ENCODE measurements around the gene TMF1.

TMF1 gene, protein sequence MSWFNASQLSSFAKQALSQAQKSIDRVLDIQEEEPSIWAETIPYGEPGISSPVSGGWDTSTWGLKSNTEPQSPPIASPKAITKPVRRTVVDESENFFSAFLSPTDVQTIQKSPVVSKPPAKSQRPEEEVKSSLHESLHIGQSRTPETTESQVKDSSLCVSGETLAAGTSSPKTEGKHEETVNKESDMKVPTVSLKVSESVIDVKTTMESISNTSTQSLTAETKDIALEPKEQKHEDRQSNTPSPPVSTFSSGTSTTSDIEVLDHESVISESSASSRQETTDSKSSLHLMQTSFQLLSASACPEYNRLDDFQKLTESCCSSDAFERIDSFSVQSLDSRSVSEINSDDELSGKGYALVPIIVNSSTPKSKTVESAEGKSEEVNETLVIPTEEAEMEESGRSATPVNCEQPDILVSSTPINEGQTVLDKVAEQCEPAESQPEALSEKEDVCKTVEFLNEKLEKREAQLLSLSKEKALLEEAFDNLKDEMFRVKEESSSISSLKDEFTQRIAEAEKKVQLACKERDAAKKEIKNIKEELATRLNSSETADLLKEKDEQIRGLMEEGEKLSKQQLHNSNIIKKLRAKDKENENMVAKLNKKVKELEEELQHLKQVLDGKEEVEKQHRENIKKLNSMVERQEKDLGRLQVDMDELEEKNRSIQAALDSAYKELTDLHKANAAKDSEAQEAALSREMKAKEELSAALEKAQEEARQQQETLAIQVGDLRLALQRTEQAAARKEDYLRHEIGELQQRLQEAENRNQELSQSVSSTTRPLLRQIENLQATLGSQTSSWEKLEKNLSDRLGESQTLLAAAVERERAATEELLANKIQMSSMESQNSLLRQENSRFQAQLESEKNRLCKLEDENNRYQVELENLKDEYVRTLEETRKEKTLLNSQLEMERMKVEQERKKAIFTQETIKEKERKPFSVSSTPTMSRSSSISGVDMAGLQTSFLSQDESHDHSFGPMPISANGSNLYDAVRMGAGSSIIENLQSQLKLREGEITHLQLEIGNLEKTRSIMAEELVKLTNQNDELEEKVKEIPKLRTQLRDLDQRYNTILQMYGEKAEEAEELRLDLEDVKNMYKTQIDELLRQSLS

DNA sequence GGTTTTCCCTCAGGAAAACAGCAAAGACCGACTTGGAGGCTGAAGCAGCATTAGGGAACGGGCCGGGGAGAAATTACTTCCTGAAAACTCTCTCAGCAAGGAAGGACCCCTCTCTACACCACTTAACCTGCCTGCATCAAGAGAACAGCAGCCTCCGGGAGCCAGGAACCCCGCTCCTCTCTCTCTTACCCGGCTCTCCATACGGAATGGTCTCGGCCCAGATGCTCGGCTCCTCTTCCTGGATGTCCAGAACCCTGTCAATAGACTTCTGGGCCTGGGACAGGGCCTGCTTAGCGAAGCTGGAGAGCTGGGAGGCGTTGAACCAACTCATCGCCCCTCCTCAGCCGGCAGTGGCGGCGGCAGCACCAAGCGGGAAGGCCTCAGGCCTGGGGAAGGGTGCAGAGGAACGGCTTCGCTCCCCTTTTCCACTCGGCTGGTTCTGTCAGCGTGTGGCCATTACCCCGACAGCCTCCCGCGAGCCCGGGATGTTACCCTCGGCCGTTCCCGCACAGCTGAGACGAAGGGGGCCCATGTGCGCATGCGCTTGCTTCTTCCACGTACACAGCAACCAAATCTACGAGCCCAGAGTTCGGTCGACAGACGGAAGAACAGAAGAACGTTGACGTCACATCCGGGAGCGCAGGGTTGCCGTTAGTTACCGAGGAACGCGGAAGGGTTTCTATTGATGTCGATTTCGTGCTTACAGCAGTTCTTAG, at the start of gene TMF1:
TMF1 (minus strand) TSS at position 578 of the 716 bp plus-strand sequence; CDS start at position 331, 247 bp downstream.
- DNase-seq, result no peak

DNA sequence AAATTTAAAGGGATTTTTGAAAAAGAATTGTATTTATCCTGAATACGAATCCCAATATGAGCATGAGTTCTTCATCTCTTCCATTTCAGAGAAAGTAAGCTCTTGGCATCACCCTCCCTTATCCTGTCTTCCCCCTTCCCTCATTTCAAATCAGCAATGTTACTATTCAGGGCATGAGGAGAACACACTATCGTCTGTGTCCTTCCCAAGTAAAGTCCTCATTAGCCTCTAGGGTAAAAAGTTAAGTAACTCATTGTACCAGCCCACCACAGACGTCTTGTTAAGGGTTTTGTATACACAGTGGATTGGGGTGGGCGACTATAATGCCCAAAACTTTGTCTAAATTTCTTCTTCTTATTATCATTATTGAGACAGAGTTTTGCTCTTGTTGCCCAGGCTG, 47.4 kb upstream of the TMF1 start:
- no peak for DNase-seq

DNA sequence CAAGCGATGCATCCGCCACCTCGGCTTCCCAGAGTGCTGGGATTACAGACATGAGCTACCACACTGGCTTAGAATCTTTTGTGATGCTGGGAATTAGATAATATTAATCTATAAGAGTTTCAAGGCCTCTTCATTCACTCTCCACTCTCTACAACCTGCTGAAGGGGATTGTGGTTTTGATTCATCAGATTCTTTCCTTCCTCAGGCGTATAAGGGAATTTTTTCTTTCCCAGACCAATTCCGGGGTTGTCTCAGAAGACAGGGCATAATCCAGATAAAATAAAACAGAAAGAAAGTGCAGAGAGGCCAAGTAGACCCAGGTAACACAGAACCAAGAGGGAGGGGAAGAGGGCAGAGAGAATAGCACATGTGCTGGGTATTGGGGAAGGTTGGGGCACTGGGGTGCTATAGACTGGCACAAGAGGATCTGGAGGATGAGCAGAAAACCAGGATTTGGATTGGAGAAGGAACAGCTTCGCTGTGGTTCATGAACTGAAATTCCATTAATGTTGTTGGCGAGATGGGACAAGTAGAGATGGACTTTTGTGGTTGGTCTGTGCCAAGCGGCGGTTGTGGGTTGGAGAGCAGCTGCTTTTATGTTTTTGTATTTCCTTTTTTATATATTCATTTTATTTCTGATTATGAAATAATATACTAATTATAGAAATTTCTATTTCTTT, 45.4 kb upstream of the TMF1 start:
- no peak for DNase-seq

DNA sequence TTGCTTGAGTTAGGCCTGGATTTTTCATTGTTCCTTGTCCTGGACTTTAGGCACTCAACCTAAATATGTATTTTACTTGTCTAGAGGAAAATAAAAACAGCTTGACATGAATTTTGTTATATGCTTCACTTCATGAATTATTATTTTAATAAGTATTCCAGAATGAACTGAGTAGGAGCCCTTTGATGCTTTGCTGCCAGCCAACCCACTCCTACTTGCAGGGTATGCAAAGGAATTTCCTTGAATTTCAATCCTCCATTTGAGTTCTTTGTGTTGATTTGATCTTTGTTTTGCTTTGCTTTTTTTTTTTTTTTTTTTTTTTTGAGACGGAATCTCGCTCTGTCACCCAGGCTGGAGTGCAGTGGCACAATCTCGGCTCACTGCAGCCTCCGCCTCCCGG, 44.2 kb upstream of the TMF1 start:
- no peak for DNase-seq

DNA sequence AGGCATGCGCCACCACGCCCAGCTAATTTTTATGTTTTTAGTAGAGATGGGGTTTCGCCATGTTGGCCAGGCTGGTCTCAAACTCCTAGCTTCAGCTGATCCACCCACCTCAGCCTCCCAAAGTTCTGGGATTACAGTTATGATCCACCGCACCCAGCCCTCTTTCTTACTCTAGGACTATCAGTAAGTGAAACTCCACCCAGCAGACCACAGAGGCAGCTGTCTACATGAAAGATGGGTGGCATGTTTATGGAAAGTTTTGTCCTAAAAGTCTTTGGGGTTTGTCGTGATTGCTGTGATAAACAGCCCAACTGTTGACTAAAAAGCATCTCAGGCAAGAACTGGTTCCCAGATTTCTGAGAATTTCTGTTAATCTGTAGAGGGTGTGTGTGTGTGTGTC, 43.5 kb upstream of the TMF1 start:
- no peak for DNase-seq

DNA sequence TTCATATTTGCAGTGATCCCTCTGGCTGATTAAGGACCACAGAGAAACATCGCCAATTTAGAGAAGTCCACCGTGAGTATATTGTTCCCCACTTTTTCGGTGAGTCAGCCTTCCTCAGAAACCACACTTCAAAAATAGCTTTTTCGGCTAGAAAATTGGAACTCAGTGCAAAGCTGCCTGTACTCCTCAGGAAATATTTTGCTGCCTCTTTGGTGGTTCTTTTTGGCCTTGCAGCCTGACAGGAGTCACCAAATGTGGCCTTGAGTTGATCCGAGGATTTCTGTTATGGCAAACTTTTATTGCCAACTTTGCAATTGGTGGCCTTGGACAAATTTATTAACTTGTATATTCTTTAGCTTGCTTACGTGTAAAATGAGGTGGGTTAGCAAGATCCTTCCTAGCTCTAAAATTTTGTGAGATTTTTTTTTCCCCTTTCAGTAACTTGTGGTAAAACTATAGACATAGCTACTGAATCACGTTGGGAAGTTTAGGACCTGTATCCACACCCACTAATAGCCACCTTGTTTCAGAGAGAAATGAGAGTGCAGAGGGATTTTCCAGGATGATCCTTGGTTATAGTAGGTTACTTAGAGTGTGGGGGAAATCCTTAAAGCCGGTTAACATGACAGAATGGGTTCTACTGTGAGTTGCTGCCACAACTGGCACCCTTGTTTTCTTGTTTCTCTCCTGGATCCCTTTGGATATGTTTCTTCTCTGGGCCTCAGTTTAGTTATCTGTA, 42.5 kb upstream of the TMF1 start:
- no peak for DNase-seq

DNA sequence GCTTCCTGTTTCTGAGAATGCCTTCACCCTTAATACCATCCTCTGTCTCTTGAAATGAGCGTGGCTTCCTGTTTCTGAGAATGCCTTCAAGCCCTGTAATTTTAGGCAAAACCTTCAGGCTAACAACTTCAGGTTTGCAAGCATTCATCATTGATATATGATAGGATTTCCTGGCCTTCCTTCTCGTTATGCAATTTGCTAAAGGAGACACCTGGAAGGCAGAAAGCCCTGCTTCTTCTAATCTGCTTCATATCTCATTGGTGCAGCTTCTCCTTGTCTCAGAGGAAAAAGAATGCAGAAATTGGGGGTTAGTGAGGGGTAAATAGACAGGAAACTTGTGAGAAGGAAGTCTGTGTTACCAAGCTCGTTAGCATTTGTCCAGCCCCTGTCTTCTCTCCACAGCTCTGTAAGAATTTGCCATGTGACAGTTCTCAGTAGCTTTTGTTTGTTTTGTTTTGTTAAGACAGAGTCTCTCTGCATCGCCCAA, 39.9 kb upstream of the TMF1 start:
- DNase-seq, result no peak

DNA sequence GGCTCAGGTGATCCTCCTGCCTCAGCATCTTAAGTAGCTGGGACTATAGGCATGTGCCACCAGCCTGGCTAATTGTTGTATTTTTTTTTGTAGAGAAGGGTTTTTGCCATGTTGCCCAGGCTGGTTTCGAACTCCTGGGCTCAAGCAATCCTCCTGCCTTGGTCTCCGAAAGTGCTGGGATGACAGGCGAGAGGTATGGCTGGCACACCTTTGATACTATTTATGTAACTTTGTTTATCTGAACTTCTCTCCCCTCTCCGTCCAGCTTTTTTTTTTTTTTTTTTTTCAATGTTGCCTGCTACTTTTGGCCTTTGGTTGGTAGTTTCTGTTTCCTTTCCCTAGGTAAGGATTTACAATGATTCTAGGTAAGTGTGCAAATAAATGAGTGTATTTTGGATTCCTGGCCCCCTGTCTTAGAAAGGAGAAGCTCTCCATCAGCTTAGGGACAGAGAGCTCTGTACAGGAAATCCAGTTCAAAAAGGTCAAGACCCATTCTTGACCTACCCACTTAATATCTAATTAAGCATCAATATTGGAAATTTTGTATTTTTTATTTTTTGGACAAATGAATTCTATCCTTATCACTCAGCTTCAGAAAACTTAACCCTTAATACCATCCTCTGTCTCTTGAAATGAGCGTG, 39.4 kb upstream of the TMF1 start:
- no peak for DNase-seq

DNA sequence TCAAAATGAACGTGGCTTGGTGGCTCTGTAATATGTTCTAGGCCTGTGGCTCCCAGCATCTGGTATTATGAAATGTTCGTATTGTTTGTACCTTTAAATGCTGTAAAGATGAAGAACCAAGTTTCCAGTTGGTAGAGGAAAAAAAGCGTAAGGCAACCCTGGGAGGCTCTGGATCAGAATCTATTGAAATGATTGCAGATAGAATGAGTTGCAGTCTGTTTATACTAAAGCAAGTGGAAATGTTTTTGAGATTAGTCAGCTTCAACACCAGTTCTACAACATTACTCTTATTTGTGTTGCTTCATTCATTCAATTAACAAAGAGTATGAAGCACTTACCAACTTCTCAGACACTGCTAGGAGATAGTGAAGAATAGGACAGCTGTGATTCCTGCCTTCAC, 37.9 kb upstream of the TMF1 start:
- DNase-seq, result no peak

DNA sequence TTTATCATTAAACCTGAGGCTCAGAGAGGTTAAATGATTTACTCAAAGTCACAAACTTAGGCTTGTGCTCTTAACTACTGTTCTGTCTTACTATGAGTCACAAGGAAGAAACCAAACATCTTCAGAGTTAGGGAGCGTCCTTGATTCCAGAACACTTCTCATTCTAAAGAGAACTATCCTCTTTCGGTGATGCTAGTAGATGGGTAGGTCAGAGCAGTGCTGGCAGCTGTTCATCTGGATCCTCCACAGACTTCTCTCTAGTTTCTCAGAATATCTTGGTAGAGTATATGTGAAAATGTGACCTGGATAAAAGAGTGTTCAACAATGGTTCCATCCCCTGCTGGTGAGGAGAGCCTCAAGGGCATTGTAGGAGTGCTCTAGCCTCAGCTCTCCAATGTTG, 35.9 kb upstream of the TMF1 start:
- no peak for DNase-seq

DNA sequence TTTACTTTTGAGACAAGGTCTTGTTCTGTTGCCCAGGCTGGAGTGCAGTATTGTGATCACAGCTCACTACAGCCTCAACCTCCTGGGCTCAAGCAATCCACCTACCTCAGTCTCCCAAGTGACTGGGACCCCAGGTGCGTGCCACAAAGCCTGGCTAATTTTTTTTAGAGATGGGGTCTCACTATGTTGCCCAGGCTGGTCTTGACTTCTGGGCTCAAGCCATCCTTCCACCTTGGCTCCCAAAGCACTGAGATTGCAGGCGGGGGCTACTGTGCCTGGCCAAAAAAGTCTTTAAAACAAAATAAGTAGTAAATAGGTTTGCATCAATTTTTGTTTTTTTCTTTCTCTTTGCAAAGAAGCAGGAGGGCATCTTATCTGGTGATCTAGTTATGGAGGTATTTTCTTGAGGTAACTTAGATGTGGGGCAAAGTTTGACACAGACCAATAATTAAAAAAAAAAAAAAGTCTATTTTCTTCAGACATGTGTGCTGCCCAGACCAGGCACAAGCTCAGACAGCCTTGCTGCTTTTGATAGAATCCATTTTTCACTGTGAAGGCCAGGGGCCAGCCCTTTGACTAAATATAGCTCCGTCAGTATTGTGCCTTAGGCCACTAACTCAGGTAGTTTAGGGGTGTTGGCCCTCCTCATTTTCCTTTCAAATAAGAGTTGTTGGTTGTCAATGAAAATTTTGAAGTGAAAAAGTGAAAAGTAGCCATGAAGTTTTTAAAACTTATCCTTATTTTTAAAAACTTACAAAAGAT, 35.1 kb upstream of the TMF1 start:
- DNase-seq, result no peak

DNA sequence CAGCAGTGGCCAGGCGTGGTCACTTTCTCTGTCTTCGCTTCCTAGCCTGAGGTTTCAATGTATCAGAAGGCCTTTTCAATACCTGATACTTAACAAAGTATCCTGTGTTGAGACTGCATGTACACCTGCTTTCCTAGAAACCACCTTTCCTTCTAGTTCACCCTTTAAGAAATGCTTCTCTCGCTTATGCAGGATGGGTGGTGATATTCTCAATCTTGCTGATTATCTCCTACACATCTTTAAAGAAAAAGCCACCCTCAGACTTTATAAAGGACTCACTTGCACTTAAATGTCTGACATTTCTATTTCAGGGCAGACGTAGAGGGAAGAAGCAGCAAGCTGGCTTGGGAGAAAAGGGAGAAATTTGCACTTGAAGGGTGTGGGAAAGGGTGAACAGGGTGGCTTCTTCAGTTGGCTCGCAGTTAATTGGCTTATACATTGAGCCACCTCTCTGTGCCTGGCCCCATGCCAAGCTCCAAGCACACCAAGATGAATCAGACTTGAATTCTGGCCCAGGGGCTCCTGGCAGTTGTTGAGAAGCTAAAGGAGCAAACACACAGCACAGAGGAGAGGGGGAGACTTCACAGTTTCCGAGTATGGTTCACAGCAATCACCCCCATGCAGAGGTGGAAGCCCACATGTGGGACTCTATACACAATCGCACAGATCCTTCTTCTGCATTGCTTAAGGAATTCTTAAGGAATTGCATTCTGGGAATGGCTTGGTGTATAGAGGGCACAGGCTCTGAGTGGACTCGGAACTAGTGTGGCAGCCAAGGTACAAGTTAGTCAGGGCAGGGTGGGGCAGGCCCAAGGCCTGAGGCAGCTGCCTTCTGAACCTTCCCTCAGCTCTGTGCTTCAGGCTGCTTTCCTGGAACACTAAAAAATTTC, 33.9 kb upstream of the TMF1 start:
- DNase-seq, result no peak

DNA sequence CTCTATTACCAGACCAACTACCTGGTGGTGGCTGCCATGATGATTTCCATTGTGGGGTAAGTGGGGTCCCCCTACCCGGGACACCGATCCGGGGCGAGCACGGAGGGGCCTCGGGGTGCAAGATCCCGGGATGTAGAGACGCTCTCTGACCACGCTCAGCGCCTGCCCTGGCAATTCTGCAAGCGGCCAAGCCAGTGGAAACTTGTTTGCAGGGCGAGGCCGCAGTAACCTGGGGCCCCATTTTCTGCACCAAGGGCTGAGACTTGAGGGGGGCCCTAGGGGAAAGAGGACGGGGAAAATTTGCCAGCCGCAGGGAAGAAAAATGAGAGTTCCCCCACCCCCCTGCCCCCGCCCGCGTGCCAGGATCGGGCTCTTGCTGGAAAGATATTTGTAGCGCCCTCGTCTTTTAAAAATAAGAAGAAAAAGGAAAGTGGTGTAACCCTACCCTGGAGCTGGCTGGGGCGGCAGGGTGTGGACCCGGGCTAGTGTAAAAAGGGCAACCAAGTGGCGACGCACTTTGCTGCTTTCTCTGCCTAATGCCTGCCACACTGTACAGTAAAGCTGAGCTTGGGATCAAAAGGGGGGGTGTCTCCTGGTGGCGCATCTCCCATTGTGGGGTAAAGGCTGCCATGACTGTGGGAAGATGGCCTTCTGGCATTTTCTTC, 33.2 kb upstream of the TMF1 start:
- no peak for DNase-seq

DNA sequence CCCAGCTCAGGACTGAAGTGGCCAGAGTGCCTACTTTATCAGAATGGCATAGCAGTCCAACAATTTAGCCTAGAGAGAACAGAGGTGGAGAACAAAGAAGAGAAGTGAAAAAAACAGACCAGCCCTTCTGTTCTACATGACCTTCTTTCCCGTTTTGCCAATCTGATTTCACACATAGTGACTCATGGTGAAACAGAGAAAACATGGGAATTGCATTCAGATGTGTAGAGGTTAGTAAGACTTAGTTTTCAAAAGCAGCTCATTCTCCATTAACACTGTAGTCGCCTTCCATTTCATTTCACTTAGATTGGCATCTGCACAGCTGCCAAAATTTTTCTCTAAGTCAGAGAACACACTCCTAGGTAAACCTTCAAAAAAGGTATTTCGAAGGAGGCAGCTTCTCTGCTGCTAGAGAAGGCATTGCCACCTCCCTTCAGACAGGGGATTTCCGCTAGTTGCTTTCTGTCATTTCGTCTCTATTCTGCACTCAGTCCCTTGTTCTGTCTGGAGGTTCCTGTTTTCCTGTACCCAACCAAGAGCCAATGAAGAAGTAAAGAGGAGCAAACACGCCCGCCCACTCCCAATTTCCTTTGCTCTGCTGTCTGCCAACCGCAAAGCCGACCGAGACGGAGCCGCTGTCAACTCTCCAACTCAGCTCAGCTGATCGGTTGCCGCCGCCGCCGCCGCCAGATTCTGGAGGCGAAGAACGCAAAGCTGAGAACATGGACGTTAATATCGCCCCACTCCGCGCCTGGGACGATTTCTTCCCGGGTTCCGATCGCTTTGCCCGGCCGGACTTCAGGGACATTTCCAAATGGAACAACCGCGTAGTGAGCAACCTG, 32.4 kb upstream of the TMF1 start, which contains the start of gene ARL6IP5:
ARL6IP5 (plus strand) TSS at position 612 of the 842 bp plus-strand sequence; CDS start at position 723, 111 bp downstream.
- DNase-seq, result peak; percentile 56

DNA sequence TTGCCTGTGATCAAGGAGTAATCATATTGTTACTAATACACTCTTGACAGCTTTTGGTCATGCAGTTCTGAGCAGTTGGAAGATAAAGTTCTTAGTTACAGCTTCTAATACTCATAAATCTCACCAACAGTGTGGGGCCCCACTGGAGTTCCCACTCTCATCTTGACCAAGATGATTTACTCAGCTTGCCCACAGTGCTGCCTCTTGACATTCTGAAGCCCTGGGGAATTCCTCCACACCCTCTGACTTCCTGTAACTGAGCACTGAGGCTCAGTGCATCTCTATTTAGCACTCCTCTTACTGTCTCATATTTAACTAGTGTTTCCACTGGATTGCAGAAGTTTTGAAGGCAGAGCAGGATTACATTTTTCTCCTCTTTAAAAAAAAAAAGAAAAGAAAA, 30.7 kb upstream of the TMF1 start:
- DNase-seq, result no peak

DNA sequence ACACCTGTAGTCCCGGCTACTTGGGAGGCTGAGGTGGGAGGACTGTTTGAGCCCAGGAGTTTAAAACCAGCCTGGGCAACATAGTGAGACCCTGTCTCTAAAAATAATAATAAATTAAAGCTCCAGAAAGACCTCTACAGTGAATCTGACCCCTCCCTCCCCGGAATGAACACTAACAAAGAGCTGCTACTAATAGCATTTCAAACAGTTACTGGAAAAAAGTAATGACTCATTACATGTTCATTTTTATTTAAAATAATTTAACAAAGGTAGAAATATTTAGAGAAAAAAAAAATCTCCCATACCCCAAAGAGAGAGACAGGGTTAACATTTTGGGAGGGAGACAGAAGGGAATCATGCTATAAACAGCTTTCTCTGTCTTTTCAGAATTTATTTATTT, 30.2 kb upstream of the TMF1 start:
- no peak for DNase-seq

DNA sequence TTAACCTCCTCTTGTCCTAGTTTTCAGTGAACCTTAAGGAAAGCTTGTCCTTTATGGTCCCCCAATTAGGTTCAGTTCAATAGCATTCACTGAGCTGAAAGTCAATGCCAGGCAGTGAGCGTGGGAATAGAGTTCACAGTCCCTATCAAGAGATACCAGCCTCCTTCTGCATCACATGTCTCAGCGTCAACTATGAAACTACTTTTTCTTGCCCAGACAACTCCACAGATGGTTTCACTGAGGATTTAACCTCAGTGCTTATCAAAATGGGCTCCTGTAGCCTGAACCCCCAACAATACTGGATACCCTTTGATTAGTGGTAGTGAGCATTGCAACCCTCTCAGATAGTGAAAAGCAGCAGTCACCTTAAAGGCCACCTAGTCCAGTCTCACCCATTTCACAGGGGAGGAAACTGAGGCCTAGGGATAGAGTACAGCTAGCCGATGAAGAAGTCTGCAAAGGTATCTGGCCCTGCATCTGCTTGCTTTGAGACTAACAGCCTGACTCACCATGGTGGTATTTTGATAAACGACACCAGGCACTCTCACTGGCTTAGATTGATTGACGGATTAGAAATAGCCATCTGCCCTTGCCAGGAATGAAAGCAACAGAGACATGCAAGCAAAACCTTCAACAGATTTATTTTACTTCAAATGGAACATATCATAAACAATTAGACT, 29.6 kb upstream of the TMF1 start:
- DNase-seq, result no peak
